GM20000 (cell line): ENCODE data around the gene NUDT2.

Experiments used
- DNase-seq: peaks from one replicate; pipeline ENCODE4 v3.0.0; 2012; ENCODE audit warnings: low spot score
- TF ChIP-seq, protein P1 (sequence below): IDR thresholded peaks from 2 replicates; pipeline ENCODE4 v1.5.1; 2012; ENCODE audit warnings: mild to moderate bottlenecking, control low read depth; ENCODE audit errors: extremely low read depth, missing control alignments

The NUDT2 gene

GRCh38 chr9:34328500-34328986 is 826 bp upstream of the NUDT2 start:
- DNase-seq = no peak

DNA sequence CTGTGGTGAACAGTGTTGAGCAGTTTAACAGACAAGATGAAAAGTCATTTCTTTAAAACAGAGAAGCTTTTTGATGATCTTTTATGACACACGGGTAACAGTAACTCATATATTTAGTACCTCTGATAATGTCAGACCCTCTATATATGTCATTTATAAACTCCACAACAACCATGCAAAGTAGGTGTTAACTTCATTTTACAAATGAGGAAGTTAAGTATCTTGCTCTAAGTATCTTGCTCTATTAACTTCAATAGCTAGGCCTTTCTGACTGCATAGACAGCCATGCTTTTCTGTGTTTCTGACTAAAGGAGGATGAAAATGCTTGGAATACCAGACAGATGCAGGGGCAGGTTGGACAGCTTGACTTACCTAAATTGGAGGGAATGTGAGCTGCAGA is 1.8 kb downstream of the NUDT2 start:
- TF ChIP-seq, protein P1, sequence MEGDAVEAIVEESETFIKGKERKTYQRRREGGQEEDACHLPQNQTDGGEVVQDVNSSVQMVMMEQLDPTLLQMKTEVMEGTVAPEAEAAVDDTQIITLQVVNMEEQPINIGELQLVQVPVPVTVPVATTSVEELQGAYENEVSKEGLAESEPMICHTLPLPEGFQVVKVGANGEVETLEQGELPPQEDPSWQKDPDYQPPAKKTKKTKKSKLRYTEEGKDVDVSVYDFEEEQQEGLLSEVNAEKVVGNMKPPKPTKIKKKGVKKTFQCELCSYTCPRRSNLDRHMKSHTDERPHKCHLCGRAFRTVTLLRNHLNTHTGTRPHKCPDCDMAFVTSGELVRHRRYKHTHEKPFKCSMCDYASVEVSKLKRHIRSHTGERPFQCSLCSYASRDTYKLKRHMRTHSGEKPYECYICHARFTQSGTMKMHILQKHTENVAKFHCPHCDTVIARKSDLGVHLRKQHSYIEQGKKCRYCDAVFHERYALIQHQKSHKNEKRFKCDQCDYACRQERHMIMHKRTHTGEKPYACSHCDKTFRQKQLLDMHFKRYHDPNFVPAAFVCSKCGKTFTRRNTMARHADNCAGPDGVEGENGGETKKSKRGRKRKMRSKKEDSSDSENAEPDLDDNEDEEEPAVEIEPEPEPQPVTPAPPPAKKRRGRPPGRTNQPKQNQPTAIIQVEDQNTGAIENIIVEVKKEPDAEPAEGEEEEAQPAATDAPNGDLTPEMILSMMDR = no peak
- DNase-seq = no peak

More at GRCh38 chr9:34328500-34328986, 826 bp upstream of the NUDT2 start:
- TF ChIP-seq, protein P1 = no peak

- TF ChIP-seq, protein P1 = peak; percentile 10
- no peak for DNase-seq
Measured at GRCh38 chr9:34332076-34332964, 3.0 kb downstream of the NUDT2 start.

- no peak for DNase-seq
- TF ChIP-seq, protein P1 = no peak
Measured at GRCh38 chr9:34333836-34334235, 4.5 kb downstream of the NUDT2 start.

DNA sequence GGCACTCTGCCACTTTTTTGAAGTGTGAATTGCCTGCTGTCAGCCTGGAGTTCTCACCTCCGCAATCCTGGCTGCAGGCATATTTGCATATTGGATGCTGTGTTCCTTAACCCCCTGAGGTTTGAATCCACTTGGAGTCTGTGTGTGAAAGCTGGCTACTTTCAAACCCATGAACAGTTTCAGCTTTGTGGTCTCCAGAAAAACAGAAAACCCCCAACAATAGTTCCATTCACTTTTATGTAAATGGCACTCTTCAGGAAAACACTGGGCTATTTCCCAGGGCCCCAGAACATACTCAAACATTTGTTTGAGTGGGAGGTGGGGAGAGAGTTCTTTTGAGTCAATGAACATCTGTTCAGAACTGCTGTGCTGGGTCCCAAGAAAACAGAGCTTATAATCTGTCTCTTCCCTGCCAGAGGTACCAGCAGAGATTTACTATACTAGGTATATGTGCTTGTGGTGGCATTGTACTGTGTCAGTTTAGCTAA is 5.0 kb downstream of the NUDT2 start:
- TF ChIP-seq, protein P1 = no peak
- no peak for DNase-seq

DNA sequence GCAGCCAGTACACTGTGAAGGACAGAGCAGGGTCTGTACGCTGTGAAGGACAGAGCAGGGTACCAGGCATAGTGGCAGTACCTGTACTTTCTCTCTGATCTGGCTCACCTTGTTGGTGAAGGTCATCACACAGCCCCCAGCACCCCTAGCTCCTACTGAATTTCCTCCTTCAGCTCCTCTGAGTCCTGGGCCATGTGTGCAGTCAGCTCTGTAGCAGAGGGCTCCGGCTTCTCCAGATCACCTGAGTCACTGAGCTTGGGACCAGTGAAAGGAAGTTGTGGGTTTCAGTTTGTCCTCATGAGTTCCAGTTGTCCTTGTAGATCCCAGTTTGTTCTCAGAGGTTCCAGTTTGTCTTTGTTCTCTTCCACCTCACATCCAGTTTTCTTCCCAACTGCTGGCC is 5.5 kb downstream of the NUDT2 start:
- TF ChIP-seq, protein P1 = no peak
- no peak for DNase-seq

DNA sequence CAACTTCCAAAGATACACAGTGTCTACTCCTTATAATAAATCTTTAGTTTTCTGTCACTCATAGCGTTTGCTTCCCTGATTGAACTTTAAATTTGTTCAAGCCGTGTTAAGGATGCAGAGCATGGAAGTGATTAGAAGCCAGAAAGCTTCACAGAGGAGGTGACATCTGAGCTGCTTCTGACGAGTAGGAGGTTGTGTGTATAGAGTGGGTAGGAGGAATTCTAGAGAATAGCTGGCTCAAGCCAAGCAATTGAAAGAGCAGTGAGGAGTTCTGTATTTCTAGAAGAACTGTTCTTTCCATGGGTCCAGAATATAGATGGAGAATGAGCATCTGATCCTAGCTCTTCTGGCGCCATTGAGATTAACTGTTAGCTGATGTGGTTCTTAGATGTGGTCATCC is 6.0 kb downstream of the NUDT2 start:
- DNase-seq = no peak
- TF ChIP-seq, protein P1 = no peak
